ENCODE data around the gene TMEM200C.

The TMEM200C gene

DNA sequence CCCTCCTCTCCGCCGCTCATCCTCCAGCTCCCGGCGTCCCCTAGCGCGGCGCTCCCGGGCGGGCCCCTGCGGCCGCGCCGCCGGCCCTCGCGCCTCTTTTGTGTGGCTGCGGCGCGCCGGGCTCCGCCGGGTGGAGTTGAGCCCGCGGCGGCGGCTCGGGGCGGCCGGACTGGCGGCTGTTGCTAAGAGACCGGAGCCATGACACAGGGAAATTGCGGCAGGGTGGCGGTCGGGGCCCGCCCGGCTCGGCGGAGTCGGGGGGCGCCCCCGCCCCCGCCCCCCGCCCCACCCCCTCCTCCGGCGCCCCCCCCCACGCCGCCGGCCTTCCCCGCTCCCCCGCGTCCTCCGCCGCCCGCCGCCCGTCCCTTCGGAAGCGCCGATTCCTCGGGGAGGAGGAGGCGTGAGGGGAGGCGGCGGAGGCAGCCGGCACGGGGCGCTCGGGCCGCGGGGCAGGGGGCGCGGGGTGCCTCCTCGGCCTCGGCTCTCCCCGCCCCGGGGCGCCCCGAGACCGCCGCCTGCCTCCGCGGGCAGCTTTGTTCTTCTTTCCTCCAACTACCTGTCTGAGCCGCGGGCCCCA is at the start of gene TMEM200C:
TMEM200C (minus strand) TSS at position 224 of the 577 bp plus-strand sequence. CDS start 3,459 bp downstream, outside the sequence.
- no peak for FAIRE-seq

DNA sequence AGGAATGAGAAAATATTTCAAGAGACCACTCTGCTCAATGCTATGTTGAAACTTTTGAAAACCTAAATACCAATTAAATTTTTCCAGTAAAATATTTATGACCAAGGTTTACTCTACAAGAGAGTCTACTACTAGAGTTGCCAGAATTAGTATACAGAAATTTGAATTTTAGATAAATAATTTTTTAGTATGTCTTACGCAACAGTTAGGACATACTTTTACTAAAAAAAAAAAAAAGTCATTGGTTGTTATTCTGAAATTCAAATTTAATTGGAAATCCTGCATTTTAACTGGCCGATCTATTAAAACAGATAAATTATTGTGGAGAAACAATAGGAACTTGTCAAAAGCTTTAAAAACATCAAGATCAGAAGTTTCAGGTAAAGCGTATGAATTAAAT is 49.1 kb upstream of the TMEM200C start:
- no peak for FAIRE-seq

DNA sequence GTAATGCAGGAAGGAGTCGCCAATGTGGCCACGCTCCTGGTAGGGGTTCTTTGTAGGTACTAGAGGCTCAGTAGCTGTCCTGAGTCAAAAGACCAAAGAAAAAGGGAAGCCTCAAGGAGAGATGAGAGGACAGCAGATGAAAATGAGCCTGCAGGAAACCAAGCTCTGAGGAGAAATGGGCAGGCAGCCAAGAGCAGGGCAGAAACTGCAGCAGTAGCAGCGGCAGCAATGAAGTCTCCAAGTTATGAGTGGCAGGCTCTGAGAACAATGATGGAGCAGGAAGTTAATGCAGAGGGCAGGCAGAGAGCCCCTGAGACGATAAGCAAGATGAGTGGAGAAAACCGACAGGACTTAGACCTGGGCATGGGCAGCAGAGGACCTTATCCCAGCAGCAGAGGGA is 48.2 kb upstream of the TMEM200C start:
- FAIRE-seq: no peak

DNA sequence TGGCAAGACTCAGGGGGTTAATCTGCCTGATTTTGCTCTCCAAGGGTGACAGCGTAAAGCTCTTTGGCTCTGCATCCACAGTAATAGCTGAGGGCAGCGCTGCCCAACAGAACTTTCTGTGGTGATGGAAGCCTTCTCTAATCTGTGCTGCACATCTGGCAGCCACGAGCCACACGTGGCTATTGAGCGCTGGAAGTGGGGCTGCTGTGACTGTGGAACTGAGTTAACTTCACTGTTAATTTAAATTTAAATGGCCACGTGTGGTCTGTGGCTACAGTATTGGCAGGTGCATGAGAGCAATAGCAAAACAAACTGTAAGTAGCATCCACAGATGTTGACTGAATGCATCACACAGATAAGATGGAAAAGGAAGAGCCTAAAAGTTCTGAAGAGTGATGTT is 47.3 kb upstream of the TMEM200C start:
- FAIRE-seq: no peak

DNA sequence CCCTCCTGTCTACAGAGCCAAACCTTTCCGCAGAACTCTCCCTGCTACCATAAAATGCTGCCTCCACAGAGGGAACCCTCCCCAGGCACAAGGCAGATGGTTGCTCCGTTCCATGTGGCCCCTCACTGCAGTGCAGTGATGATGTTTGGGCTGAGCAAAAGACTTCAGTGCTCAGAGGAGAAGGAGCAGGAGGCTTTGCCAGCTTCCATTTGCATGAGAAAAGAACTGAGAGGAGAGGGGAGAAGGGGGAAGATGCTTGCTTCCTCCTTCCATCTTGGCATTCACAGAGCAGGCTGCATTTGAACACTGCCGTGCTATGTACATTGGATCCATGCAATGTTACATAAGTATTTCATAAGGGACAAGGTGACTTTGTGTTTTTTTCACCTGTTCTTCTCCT is 46.6 kb upstream of the TMEM200C start:
- no peak for FAIRE-seq

DNA sequence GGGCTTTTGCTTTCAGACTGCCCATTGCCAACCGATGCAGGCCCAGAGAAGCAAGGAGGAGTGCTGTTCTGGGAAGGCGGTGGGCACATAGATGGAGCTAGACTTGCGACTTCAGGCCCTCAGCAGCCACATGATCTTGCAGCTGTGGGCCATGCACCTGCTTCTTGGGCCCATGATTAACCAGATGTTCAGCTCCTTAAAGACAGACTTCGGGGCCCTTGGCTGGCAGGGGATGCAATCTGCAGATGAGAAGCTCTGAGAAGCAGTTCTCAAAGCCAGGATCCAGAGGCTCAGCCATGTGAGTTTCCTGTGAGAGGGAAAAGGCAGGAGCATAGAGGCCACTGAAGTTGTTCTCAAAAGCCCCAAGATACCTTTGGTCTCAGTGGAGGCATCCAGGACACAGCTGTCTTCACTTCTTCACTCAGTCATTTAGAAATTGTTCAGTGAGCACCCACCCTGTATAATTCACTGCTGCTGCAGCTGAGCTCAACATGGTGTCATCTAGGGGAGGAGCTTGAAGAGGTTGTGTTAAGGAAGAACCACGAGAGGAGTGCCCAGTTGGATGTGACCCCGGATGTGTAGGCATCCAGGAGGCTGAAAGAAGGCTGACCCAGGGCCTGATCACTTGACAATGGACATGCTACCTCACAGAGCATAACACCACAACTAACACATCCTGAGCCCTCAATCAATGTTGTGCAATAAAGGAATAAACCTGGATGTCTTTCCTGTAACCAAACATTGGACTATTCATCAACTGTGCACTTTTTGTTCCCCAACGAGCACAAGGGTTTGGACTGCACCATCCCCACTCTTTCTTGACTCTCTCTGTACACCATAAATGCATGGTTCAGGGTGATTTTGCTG is 44.7 kb upstream of the TMEM200C start:
- no peak for FAIRE-seq

DNA sequence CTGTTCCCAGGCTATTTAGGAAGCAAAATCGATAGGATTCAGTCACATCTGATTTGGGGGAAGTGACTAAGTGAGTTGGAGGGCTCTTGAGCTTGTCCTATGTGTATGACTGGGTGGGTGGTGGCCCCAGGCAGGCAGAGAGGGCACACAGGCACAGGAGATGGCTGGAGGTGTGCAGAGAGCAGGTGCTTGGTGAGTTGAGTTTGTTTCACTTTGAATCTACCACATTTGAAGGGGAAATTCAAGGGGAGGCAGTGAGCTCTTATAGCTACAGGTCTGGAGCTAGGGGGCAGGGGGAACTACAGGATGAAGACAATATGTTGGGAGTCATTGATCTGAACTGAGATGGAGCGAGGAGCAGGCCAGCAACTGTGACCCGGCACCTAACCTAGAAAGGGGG is 42.5 kb upstream of the TMEM200C start:
- FAIRE-seq: no peak

DNA sequence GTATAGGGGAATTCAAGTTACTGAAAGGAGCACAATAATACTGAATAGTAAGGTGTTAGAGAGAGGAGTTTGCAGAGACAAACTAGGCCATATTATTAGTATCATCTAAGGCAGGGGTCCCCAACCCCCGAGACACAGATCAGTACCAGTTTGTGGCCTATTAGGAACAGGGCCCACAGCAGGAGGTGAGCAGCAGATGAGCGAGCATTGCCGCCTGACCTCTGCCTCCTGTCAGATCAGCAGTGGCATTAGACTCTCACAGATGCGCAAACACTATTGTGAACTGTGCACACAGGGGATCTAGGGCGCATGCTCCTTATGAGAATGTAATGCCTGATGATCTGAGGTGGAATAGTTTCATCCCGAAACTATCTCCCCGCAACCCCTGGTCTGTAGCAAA is 41.8 kb upstream of the TMEM200C start:
- no peak for FAIRE-seq

DNA sequence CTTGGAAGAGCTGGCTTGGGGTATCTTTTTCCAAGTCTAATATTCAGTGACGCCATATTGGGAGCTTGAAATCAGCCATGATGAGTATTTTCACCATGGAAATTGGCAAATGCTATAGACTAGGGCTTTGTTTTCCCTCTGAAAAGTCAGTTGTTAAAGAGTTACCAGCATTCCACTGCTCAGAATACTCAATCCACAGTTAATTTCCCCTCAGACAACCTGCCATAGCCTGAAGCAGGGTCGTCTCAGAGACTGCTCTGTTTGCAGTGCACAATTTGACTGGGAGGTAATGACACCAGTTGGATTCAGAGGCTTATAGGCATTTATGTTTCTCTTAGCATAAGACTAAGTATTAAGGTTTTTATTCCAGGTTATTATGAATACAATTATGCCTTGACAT is 35.5 kb upstream of the TMEM200C start:
- FAIRE-seq: no peak

DNA sequence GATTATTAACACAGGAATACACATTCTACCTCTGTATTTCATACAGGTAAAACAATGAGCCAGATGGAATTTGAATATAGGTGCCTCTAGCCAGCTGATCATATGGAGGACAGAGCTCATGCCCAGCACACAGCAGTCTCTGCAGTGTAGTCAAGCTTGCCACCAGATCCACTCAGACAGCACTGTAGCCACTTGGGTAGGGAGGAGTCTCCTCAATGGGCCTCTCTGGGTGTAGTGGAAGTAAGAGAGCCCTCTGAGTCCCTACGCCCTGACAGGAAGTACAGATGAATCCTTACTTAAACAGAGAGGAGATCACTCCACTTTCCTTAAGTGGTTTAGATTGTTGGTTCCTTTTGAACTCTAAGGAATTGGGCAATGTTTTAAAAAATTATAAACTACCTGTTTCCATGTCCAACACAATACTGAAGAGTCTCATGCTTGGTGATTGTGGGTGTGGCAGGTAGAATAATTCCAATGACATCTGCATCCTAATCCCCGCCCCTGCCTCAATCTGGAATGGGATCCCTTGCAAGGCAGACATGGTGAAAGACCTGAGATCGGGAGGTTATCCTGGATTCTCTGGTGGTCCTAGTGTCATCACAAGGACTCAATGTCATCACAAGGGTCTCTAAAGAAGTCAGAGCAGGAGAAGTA is 23.0 kb upstream of the TMEM200C start:
- FAIRE-seq: no peak

DNA sequence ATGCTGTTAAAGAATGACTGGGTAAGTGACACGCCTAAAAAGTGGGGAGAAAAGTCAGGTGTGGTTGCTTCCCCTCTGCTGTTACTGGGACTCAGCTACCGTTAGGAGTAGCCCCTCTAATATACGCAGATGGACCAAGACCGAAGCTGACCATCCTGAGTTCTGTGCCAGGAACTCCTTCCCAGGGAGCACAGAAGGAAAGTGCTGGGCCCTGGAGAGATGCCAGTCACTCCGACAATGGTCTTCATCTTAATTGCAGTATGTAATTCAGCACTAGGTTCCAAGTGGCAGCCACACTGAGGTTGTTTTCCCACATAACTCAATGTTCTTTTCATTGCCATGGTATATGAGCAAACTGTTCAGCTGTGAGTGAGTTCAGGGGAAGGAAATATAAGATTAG is 19.6 kb upstream of the TMEM200C start:
- no peak for FAIRE-seq

DNA sequence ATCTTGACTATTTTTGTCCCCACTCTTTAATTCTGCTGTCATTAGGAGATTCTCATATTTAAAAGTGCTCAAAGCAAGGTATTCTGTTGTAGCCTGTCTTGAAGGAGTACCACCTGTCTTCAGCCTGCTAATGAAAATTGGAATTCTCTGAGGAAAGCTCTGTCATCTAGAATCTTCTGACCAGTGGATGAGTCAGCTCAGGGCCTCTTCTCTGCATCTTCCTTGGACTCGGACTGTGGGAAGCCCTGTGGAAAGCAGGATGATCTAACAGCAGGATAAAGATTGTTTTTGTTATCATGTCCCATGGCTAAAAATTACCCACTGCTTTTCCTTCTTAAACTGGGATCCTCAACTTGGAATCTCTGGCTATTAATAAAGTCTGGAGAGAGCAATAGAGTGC is 18.7 kb upstream of the TMEM200C start:
- no peak for FAIRE-seq

DNA sequence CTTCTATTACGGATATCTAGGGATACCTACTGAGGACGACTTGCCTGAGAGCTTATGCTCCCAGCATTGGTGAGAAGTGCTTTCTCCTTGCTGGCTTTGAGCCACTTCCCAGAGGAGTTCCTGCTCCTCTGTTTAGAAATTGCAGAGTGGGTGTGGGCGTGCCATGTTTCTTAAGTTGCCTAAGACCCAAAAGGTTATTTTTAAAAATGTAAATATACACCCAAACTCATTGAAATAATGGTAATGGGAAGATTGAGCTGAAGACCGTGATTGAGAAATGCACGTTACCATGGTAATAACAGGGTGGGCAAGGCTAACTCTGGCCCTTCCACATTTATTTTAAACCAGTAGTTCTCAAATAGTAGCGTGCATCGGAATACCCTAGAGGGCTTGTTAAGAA is 17.2 kb upstream of the TMEM200C start:
- FAIRE-seq: no peak

DNA sequence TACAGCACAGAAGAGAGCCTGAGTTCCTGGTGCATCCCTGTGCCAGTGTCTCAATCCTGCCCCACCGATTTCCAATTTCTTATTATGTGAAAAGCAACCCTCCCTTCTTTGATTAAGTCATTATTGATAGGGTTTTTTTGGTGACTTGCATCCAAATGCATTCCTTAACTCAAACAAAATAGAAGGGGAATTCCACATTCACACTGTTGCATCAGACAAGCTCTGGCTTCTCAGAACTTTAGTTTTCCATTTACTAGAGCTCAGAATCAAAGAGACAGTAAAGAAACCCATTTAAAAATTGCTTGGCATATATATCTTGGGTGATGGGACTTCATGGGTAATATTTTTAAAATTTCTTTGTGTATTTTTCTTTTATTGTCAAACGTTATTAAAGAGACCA is 13.8 kb upstream of the TMEM200C start:
- no peak for FAIRE-seq

DNA sequence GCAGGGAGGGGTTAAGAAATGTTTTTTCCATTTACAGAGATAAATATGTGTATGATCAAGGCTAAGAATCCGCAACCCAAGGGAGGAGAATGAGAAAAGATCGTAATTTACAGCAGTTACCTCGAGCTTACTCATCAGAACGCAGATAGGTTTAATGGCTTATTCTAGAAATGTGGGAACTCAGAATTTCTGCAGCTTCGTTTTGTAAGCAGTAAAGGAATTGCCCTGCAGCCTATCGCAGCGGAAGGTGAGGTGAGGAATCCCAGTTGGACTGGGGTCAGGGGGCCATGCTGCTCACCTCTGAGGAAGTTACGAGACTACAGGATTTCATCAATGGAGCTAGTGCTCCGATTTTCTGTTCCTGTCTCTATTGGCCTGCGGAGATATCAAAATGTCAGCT is 8.1 kb upstream of the TMEM200C start:
- no peak for FAIRE-seq

DNA sequence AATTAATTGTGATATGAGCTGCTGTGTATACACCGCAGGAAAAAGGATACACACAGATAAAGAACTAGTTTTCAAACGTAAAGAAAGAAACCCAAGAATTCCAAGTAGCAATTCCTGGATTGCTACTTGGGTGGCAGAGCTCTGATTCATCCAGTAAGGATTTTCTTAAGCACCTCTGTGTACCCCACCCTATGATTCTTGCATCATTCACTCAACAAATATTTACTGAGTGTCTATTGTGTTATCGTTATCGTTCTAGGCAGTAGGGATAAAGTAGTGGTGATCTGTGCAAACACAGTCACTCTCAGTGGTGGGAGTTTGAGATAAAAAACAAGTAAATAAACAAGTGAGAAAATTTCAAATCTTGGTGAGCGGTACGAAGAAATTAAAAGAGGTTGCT is 4.9 kb upstream of the TMEM200C start:
- no peak for FAIRE-seq

DNA sequence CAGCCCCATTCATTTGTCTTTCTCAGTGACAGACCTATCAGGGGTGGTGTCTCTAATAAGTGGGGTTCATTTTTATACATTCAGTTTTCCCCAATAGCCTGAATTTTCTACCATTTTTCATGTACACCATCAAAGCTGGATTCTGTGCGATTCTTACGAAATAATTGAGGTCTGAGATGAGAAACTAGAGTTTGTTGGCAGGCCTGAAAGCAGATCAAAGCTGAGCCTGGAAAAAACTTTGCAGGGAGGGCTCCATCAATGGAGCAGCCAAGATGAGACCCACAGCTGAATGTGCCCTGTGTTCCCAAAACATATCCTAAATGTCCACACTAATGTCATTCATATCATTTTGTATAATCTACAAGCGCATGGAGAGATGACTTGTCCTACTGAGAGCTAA is 4.5 kb upstream of the TMEM200C start:
- FAIRE-seq: no peak

DNA sequence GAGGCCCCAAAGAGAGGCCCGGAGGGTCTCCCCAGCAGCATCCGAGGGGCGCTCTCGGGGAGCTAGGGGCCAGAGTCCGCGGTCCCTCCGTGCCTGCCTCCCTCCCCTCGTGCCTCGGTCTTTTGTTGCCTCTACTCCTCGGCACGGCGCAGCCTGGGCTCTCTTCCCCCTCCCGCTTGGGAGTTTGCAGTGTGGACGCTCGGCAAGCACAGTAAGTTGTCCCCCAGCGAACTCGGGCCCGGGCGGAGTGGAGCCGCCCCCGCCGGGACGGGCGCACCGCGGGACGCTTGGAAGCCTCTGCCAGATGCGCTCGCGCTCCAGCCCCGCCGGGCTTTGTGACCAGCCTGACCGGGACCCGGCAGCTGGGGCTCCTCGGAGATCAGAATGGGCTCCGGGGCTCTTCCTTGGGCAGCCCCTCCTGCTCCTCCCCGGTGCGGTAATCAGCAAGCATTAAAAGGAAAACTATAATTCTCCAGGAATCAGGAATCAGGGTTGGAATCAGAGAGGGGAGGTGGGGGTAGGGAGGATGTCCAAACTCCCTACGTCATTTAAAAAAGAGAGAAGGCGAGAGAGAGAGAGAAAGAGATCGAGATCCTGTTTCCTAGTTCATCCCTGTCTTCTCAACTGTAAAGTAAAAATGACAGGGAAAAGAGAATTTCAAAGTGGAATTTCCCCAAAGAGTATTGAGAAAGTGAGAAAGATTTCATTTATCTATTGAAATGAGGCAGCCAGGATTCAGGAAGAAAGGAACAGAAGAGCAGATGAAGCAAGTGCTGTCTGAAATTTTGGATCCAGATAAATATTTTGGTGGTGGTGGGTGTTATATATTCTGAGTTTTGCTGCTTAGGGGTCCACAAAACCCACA is 786 bp upstream of the TMEM200C start:
- no peak for FAIRE-seq

DNA sequence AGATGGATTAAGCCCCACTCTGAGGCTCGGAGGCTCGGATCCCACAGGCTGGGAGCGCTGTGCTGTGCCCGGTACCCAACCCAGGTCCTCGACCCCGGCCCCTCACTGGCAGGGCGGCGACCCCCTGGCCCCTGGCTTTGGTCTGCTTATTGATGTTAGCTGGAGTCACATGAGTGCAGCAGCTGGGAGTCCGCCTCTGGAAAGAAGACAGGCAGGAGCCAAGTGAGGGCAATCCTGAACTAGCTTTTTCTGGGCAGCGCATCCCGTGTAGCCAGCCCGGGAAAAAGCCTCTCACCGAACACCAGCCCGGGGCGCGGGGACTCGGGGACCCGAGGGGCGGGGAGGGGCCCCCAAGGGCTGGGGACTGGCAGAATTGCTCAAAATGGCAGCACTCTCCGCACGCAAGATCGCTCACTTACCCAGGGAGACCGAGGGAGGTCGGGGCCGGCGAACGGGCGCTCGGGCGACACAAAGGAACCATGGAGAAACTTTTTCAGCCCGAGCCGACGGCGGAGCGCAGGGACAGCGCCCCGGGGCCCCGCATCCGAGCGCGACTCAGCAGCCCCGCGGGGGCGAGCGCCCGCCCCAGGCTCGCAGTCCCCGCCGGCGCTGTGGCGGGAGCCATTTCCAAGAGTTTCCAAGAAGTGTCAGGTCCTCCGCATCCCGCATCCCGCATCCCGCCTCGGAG is 567 bp downstream of the TMEM200C start:
- FAIRE-seq: no peak

DNA sequence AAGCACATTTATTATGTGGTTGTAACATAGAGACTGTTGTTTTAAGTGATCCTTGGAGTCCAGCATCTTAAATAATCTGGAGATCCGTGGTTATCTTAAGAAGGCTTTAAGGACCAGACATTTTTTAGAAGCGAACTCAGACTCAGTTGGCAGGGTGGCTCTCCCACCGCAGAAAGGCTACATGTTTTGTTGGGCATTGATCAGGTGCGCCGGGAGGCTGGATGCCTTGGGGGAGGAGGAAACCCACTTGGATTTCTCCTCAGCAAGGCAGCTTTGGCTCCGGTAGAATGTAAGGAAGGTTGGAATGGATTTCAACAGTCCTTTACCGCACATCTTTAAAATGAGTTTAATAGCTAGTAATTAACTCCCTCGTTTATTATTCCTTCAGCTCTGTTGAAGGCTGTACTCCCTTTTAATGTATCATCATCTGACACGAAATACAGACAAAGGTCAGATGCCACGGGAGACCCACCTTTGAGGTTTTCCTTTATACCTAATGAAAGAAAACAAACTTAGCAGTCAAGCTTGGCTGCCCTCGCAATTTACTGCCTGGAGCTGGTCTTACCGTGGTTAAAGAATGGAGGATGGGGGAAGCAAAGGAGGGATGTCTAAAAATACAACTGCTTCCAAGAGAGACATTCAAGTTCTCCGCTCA is 1.2 kb downstream of the TMEM200C start:
- no peak for FAIRE-seq

DNA sequence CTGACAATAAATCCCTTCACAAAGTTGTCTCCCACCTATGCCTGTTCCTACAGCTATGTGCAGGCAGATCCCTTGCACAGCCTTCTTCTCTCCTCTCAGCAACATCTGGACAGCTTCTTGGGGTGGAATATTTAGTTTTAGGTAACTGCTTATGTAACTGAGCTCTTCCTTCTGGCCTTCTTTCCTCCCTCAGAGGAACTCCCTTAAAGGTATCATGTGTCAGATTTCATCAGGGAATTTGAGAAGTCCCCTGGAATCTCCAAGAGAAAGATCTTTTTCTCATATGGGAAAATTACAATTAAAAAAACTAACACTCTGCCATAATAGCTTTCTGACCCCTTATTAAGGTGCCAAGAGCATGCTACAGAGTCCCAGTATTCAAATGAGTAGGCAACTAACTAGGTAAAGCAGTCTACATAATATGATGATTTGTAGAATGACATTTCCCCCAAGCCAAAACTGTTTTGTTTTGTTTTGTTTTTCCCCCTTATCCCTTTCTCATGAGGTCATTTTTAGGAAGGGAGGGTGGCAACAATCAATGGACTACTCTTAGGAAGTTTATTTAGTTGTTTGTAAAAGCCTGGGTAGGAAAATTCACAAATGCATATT is 2.4 kb downstream of the TMEM200C start:
- FAIRE-seq: no peak

DNA sequence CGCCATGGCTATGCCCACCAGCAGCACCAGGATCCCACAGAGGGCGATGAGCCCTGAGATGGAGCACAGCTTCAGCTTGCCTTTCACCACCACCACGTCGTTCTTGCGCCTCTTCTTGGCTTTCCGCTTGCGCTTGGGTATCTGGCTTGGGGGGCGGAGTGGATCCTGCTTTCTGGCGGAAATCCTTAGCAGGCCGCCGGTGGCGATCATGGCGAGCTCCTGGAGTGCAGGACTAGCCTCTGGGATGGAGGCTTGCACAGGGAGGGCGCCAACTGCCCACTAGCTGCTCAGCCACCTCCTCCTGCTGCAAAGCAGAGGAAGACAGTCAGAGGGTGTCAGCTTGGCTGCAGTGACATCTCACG is 3.5 kb downstream of the TMEM200C start:
- no peak for FAIRE-seq

All from A204.1 (cell line).